HL-60 (cell line): ENCODE data around the gene KAT8.

ENCODE experiments used
- CTCF ChIP-seq: IDR thresholded peaks from one replicate; pipeline ENCODE4 v1.5.1; 2011; ENCODE audit warnings: low read length, control low read depth, inconsistent platforms; ENCODE audit not compliant: insufficient read depth
- REST ChIP-seq: IDR thresholded peaks from 2 replicates; pipeline ENCODE4 v1.6.1; 2012; ENCODE audit warnings: low read depth; ENCODE audit not compliant: insufficient replicate concordance
- SPI1 ChIP-seq: IDR thresholded peaks from 2 replicates; pipeline ENCODE4 v1.6.1; 2012; ENCODE audit warnings: low read depth, mild to moderate bottlenecking, borderline replicate concordance

- TF ChIP-seq SPI1 (no peak), REST (no peak), CTCF (no peak)
These were observed 37.3 kb upstream of the KAT8 start for GRCh38 chr16:31080035-31080629.
